Prostate gland (tissue), 2 donors: ENCODE results near the gene PAH. TPM values are rescaled to one million over a fixed set of nuclear protein-coding genes. Genes with fewer than 3 reads are reported as not detected.

ENCODE experiments used
- DNase-seq: peaks from one replicate; pipeline ENCODE4 v3.0.0-alpha.2; 2019; ENCODE audit warnings: low spot score
- H3K27ac ChIP-seq, 2 donors: fragments of 200-600 bp; sonication (generic); 2 replicates each; pipeline ENCODE4 v1.5.1; 2017 to 2019
- H3K27me3 ChIP-seq: fragments of 200-600 bp; sonication (generic); replicated peaks from 2 replicates; pipeline ENCODE4 v1.5.1; 2019; ENCODE audit not compliant: insufficient read depth
- H3K36me3 ChIP-seq, 2 donors: fragments of 200-600 bp; sonication (generic); 1 replicate in 1 of 2; 2 replicates in 1 of 2; pipeline versions ENCODE4 v1.5.1 to v1.8.1; 2017 to 2019
- H3K4me1 ChIP-seq: fragments of 200-600 bp; sonication (generic); replicated peaks from 2 replicates; pipeline ENCODE4 v1.5.1; 2019
- H3K4me3 ChIP-seq, 2 donors: fragments of 200-600 bp; sonication (generic); 2 replicates each; pipeline ENCODE4 v1.5.1; 2017 to 2019
- H3K9me3 ChIP-seq: fragments of 200-600 bp; sonication (generic); 2 replicates; pipeline ENCODE4 v1.5.1; 2017
- CTCF ChIP-seq, 4 experiments: fragments of 200-600 bp in 2 of 4; fragments of 450-650 bp in 2 of 4; sonication (generic) in 2 of 4; IDR thresholded peaks; 1 replicate in 3 of 4; 2 replicates in 1 of 4; pipeline ENCODE4 v1.5.1; 2016 to 2019; ENCODE audit warnings: antibody characterized with exemption in 4 of 4, mild to moderate bottlenecking in 2 of 4, moderate library complexity in 2 of 4
- POLR2A ChIP-seq: fragments of 450-650 bp; IDR thresholded peaks from one replicate; pipeline ENCODE4 v1.6.1; 2016; ENCODE audit warnings: antibody characterized with exemption, mild to moderate bottlenecking
- POLR2AphosphoS5 ChIP-seq: sonication (generic); formaldehyde crosslinking; IDR thresholded peaks from one replicate; pipeline ENCODE4 v1.6.1; 2017; ENCODE audit warnings: antibody characterized with exemption
- WGBS: methylation state at CpG from one replicate; pipeline ENCODE4 v1.1.5; 2018; 5-methylcytosine and 5-hydroxymethylcytosine counted together
- intact Hi-C: fragments of 100-400 bp; cut with DNase I; formaldehyde crosslinking; loops from one replicate; pipeline ENCODE4 v1.14.2; 2022
- total RNA-seq, 2 donors: library from RNA; depleted of rRNA; stranded (reverse); fragments of >200 nt; gene quantifications; one replicate each; pipeline ENCODE4 v1.1.0, GENCODE V29; 2016

PAH gene
- total RNA-seq, 2 donors from 2014 or later = 0.36 to 4.1 TPM

DNA sequence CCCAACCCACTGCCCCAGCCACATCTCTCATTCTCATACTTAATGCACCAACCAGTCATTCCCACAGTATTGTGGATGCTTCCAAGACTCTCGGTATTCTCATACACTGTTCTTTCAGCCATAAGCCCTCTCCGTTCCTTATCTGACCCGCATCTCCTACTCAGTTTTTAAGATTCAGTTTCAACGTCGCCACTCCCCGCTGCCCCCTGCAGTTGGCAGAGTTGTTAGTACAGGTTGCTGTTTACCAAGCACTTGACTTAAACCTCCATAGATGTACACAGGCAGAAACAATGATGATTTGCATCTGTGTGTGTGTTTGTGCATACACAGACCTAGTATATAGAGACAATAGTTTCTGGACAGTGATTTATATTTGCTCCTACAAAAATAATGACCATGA is 40.2 kb downstream of the PAH start:
- no peaks in the 10 kb centered on the region for H3K4me1 ChIP-seq
- TF ChIP-seq CTCF (IDR thresholded peaks at IDR 0.05) = no peak
- TF ChIP-seq POLR2A = no peak
- TF ChIP-seq POLR2AphosphoS5 = no peak
- no peaks in the 10 kb centered on the region for H3K27me3 ChIP-seq
- H3K4me3 ChIP-seq = no peak overlapping the region
- no peaks in the 10 kb centered on the region for H3K9me3 ChIP-seq
- intact Hi-C loops = no loop called here
- 62% methylated on average over 6 of the region's 6 CpGs for WGBS
- no peaks in the 10 kb centered on the region for H3K36me3 ChIP-seq
- DNase-seq = no peak
- H3K27ac ChIP-seq = no peak overlapping the region

- no peaks in the 10 kb centered on the region for H3K4me1 ChIP-seq
- no peak overlapping the region for H3K4me3 ChIP-seq
- H3K27me3 ChIP-seq = no peaks in the 10 kb centered on the region
- TF ChIP-seq POLR2A (no peak), POLR2AphosphoS5 (no peak), CTCF (IDR thresholded peaks at IDR 0.05) (no peak)
- H3K9me3 ChIP-seq = no peaks in the 10 kb centered on the region
- H3K27ac ChIP-seq = peak overlapping the region; percentile 30 to 44
- intact Hi-C loops = no loop called here
- 42% methylated on average over 9 of the region's 9 CpGs for WGBS
- DNase-seq = no peak
- no peaks in the 10 kb centered on the region for H3K36me3 ChIP-seq
Observed at GRCh38 chr12:102874819-102875218, 42.2 kb downstream of the PAH start.

DNA sequence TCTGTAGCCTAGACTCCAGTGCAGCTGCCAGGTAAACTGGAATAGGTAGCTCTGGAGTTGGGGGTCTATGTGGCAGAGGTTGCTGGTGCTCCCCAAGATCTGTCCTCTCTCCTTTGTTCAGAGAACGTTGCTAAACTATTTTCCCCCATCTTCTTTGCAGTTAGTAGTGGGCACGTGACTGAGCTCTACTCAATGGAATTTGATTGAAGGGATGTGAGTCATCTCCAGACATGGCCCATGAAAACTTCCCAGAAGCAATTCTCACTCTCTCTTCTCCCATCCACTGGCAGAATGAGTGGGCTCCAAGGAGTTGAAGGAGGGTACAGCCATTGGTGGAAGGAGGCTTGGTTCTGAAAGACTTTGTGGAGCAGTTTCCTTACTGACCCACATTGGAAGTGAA is 44.0 kb downstream of the PAH start:
- WGBS = 80% methylated on average over 2 of the region's 2 CpGs
- no peak for DNase-seq
- intact Hi-C loops = no loop called here
- no peak overlapping the region for H3K4me3 ChIP-seq
- no peaks in the 10 kb centered on the region for H3K9me3 ChIP-seq
- H3K4me1 ChIP-seq = no peaks in the 10 kb centered on the region
- H3K27ac ChIP-seq = no peak overlapping the region
- no peaks in the 10 kb centered on the region for H3K27me3 ChIP-seq
- TF ChIP-seq POLR2A (no peak), CTCF (IDR thresholded peaks at IDR 0.05) (no peak), POLR2AphosphoS5 (no peak)
- H3K36me3 ChIP-seq = no peaks in the 10 kb centered on the region

DNA sequence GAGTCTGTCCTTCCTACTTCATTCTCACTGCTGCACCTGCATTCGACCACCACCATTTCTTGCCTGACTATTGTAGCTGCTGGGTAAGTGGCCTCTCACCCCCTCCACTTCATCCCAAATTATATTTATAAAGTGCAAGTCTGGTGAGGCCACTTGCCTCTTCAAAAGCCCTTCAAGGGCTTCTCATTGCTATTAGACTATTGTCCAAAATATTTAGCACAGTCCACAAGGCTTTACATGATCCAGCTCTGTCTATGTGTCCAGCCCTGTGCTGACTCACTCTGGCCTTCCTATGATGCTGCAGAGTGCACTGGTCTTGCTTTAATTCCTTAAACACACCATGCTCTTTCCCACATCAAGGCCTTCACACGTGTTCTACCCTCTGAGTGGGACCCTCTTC is 46.0 kb downstream of the PAH start:
- Histone ChIP-seq H3K36me3 (no peaks in the 10 kb centered on the region), H3K9me3 (no peaks in the 10 kb centered on the region), H3K4me3 (no peak overlapping the region), H3K4me1 (no peaks in the 10 kb centered on the region), H3K27ac (no peak overlapping the region), H3K27me3 (no peaks in the 10 kb centered on the region)
- DNase-seq = no peak
- TF ChIP-seq POLR2AphosphoS5 (no peak), POLR2A (no peak), CTCF (IDR thresholded peaks at IDR 0.05) (no peak)
- intact Hi-C loops = no loop called here
- 68% methylated on average over 2 of the region's 2 CpGs for WGBS

DNA sequence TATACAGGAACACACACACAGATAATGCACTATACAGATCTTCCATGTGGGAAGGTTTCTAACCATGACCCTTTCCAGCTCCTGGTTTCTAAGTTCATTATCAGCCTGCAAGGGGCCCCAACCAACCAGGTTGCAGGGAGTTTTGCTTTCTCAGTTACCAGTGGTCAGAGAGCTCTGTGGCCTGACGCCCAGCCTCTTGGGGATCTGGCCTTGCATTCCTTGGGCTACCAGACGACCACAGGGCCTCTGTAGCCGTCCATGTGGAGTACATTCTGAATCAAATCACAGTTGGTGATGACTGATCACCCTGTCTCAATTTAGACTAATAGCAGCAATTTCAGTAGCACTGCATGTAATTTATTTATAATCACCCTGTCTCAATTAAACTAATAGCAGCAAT is 47.5 kb downstream of the PAH start:
- no peak overlapping the region for H3K4me3 ChIP-seq
- intact Hi-C loops = no loop called here
- no peaks in the 10 kb centered on the region for H3K27me3 ChIP-seq
- H3K4me1 ChIP-seq = no peaks in the 10 kb centered on the region
- no peak overlapping the region for H3K27ac ChIP-seq
- 56% methylated on average over 3 of the region's 3 CpGs for WGBS
- H3K36me3 ChIP-seq = no peaks in the 10 kb centered on the region
- no peak for DNase-seq
- TF ChIP-seq POLR2AphosphoS5 = no peak
- no peak for TF ChIP-seq CTCF (IDR thresholded peaks at IDR 0.05)
- TF ChIP-seq POLR2A = no peak
- H3K9me3 ChIP-seq = no peaks in the 10 kb centered on the region
